GM12892 (cell line): ENCODE results near the gene FGF19.

ENCODE experiments used
- POLR2A ChIP-seq: IDR thresholded peaks from 2 replicates; pipeline ENCODE4 v1.6.1; 2011; ENCODE audit warnings: low read depth, low read length, control low read depth
- POLR2AphosphoS5 ChIP-seq: IDR thresholded peaks from 2 replicates; pipeline ENCODE4 v1.6.1; 2011; ENCODE audit warnings: low read depth, low read length, control low read depth
- TAF1 ChIP-seq: IDR thresholded peaks from 2 replicates; pipeline ENCODE4 v1.6.1; 2011; ENCODE audit warnings: low read depth, mild to moderate bottlenecking, control low read depth, low read length, borderline replicate concordance

DNA sequence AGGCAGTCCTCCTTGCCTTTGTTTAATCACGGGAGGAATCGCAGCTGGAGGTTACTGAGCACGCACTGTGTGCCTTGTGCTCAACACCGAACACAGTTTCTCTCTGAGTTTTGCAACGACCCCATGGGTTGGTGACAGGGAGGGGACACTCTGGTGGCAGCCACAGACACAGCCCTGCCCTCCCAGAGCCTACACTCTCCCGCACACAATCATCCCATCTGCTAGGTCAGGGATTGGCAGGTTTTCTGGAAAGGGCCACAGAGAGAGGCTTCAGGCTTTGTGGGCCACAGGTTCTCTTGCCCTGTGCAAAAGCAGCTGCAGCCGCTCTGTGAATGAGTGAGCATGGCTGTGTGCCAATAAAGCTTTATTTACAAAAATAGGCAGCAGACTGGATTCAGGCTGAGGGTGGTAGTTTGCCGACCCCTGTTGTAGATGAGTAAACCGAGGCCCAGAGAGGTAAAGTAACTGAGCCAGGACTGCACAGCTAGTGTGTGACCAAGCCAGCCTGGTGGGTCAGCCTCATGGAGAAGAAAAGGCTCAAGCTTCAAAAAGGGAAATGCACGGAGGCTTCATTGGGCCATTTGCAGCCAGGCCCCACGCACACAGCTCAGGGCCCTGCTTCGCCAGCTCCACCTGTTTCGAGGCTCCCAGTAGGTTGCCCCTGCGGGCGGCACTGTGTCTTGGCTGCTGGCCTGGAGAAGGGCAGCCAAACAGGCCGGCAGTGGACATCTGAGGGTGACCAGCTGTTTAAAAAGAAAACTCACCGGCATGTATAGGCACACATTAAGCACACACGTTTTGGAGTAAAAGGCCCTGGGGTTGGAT lies 45.0 kb downstream of the FGF19 start:
- TF ChIP-seq TAF1 (no peak), POLR2A (no peak), POLR2AphosphoS5 (no peak)
